Esophagus muscularis mucosa (tissue), 4 donors: ENCODE data around the gene CSNK2A2.

ENCODE experiments used
- EP300 ChIP-seq: sonication (generic); formaldehyde crosslinking; IDR thresholded peaks from one replicate; pipeline ENCODE4 v1.6.1; 2017; ENCODE audit warnings: antibody characterized with exemption
- POLR2A ChIP-seq: fragments of 450-650 bp; IDR thresholded peaks from one replicate; pipeline ENCODE4 v1.6.1; 2017; ENCODE audit warnings: antibody characterized with exemption, moderate library complexity, mild to moderate bottlenecking, low read depth
- POLR2AphosphoS5 ChIP-seq, 2 donors: sonication (generic); formaldehyde crosslinking; IDR thresholded peaks; one replicate each; pipeline ENCODE4 v1.6.1; 2017; ENCODE audit warnings: antibody characterized with exemption in 2 of 2
- TF ChIP-seq, protein P1 (sequence below), 3 experiments: fragments of 200-600 bp in 2 of 3; fragments of 450-650 bp in 1 of 3; sonication (generic) in 2 of 3; IDR thresholded peaks; one replicate each; pipeline ENCODE4 v1.5.1; 2017 to 2019; ENCODE audit warnings: antibody characterized with exemption in 3 of 3, mild to moderate bottlenecking in 2 of 3, moderate library complexity in 1 of 3

DNA sequence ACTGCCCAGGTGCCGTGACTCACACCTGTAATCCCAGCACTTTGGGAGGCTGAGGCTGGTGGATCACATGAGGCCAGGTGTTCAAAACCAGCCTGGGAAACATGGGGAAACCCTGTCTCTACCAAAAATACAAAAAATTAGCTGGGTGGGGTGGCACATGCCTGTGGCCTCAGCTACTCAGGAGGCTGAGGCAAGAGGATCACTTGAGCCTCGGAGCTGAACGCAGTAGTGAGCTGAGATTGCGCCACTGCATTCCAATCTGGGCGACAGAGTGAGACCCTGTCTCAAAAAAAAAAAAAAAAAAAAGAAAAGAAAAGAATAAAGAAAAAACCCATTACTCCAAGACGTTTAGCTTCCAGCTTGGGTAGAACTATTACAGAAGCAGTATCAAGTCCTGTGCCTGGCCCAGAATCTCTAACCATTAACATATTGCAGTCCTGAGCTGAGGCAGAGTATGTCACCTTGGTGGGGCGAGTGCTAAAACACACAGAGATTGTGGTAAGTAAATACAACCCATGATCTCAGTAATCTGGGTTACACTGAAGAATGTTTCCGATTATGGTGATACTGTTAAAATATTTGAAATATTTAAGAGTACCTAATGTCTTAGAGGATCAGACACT, 45.5 kb downstream of the CSNK2A2 start:
- TF ChIP-seq, protein P1, sequence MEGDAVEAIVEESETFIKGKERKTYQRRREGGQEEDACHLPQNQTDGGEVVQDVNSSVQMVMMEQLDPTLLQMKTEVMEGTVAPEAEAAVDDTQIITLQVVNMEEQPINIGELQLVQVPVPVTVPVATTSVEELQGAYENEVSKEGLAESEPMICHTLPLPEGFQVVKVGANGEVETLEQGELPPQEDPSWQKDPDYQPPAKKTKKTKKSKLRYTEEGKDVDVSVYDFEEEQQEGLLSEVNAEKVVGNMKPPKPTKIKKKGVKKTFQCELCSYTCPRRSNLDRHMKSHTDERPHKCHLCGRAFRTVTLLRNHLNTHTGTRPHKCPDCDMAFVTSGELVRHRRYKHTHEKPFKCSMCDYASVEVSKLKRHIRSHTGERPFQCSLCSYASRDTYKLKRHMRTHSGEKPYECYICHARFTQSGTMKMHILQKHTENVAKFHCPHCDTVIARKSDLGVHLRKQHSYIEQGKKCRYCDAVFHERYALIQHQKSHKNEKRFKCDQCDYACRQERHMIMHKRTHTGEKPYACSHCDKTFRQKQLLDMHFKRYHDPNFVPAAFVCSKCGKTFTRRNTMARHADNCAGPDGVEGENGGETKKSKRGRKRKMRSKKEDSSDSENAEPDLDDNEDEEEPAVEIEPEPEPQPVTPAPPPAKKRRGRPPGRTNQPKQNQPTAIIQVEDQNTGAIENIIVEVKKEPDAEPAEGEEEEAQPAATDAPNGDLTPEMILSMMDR (IDR thresholded peaks at IDR 0.05), result no peak
- TF ChIP-seq POLR2AphosphoS5 (IDR thresholded peaks at IDR 0.05) (no peak), POLR2A (no peak), EP300 (no peak)
